ENCODE results near the gene ATXN7L1. TPM values are rescaled to one million over a fixed set of nuclear protein-coding genes. Genes with fewer than 3 reads are reported as not detected.
A peak's percentile ranks its signal among the peaks of the same experiment; 100 is the strongest.

The ATXN7L1 gene
- total RNA-seq, 1 donor from 2014 or later, result 4.6 TPM

DNA sequence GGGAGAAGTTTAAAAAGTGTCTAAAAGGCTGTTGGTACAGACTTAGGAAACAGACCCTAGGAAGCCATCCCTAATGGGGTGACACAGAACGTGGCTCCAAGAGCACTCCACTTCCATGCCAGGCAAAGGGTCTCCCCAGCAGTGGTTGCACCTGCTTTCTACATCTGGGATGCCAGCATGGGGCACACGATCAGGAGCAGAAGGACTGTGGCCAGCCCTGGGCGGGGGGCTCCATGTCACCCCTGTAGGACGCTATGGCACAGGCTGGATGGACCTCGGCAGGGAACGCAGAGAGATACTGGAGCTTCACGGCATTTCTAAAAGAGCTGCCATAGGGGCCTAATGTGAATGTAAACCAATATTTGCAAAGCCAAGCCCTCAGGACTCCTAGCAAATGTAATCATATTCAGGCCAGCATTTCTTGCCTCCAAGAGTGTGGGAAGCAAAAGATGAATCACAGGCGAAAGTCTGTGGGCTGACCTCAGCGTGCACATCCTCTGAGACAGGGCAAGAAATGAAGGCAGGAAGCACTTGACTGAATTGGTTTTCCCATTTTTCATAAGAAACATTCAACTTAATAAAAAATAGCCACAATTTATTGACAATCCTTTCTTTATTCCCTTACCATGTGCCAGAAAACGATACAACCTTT lies 93.9 kb downstream of the ATXN7L1 start:
- DNase-seq (ENCODE audit: low read depth in 2 of 2), result peak in 1 of 2 donors; percentile 94

GRCh38 chr7:105779856-105780780 lies 96.3 kb downstream of the ATXN7L1 start:
- no peak for DNase-seq (ENCODE audit: low read depth in 2 of 2)

DNA sequence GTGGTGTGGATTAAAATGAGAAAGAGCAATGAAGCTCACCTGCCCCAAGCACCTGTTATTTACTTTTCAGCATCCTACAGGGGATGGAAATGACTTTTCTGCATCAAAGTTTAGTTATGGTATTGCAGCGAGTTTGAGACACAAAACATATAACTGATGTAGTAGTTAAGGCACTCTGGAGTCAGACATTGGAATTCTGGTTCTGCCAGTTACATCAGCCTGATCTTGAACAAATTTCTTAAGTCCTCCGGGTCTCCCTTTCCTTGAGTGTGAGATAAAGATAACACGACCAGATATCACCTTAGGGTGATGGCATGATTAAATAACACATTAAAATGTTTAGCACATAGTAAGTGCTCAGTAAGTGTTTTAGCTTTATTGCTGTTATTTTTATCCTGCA lies 97.4 kb downstream of the ATXN7L1 start:
- no peak for DNase-seq (ENCODE audit: low read depth in 2 of 2)

DNA sequence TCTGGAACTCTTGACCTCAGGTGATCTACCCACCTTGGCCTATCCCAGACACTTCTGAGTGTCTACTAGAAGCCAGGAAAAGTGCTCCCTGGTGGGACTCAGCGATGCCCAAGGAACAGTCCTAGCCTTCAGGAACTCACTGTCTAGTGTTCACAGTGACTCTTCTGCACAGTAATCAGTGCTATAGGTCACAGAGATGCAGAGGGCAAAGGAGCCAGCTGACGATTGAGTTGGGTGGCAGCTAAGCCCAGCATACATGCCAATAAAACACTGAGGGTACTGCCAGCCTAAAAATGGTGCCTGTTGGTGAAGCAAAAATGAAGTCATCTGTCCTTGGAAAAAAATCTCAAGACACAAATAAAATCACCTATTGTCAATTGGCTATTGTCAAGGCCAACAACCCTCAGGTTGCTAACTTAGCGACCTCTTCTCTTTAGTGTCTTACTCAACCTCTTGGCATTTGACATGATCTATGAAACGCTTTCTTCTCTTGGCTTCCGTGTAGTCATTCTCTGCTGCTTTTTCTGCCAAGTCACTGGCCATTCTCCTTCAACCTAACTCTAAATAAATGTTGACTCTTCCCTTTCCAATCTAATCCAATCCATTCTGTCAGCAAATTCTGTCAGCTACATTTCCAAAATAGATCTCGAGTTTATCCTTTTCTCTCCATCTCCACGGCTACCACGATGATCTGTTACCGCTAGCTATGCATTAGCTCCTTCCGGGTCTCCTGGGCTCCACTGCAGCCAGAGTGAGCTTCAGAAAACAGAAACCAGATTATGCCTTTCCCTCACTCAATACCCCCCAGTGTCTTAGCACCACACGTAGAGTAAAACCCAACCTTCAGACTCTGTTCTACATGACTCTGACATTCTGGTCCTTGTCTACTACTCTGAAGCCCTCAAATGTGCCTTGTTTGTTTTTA lies 99.2 kb downstream of the ATXN7L1 start:
- DNase-seq (ENCODE audit: low read depth in 2 of 2), result no peak

- peak; percentile 4 to 88 for DNase-seq (ENCODE audit: low read depth in 2 of 2)
Measured at GRCh38 chr7:105776068-105776790, 100.2 kb downstream of the ATXN7L1 start.

DNA sequence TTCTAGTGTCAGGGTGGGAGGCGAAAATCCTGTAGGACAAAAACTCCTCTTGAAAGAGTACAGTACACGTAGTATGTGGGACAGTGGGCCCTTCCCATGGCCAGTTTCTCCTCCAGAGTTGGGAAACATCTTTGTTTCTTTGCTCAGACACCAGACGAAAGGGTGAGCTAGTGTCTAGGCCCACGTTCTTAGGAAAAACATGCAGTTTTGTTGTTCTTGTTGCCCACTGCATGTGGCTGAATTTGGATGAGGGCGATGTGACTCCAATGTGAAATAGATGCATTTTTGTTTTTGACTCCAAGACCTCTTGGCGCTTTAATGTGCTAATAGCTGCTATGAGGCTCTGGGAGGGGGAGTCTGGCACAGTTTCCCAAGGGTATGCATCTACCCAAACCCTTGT lies 100.8 kb downstream of the ATXN7L1 start:
- DNase-seq (ENCODE audit: low read depth in 2 of 2), result no peak

GRCh38 chr7:105773030-105773460 lies 103.4 kb downstream of the ATXN7L1 start:
- peak; percentile 13 to 26 for DNase-seq (ENCODE audit: low read depth in 2 of 2)

GRCh38 chr7:105769901-105770628 lies 106.3 kb downstream of the ATXN7L1 start:
- DNase-seq (ENCODE audit: low read depth in 2 of 2), result peak; percentile 3 to 51

DNA sequence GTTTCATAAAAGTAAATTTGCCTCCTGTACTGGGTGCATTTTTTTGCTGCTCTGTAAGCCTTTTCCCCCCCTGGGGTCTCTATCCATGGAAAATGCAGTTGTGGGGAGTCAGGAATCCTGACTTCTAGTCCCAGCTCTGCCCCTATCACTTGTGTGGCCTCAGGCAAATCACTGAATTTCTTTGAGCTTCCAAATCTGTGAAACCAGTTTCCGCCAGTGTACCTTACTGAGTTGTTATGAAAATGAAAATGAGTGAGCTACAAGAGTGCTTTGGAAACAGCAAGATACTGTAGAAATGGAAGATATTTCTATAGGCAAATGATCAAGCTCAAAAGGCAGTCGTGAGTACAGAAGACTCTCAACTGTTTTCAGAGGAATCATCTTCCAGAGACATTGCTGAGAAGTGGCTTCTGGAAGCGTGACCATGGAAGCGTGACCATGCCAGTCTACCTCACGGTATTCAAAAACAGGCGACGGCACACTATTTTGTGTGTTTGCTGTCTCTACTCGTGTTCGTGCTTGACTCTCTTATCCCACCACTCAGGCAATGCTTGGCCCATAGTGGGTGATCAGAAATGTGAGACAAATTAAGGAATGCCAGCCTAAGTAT lies 107.4 kb downstream of the ATXN7L1 start:
- no peak for DNase-seq (ENCODE audit: low read depth in 2 of 2)

DNA sequence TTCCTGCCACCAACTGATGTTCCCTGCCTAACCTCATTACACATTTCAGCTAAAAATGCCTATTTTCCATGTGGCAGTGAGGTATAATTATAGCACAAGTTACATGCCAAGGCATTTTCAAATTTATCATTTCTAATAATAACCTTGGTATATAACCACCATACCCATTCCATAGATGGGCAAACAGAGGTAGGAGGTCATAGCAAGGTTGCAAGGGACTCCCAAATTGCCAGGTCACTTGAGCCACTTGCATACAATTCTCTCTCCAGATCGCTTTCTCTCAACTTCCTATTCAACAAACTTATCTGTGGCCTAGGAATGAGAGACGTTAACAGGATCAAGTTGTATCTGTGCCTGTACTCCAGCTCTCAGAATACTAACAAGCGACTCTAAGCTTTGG lies 108.3 kb downstream of the ATXN7L1 start:
- DNase-seq (ENCODE audit: low read depth in 2 of 2), result no peak

- no peak for DNase-seq (ENCODE audit: low read depth in 2 of 2)
Measured at GRCh38 chr7:105766421-105767073, 109.9 kb downstream of the ATXN7L1 start.

DNA sequence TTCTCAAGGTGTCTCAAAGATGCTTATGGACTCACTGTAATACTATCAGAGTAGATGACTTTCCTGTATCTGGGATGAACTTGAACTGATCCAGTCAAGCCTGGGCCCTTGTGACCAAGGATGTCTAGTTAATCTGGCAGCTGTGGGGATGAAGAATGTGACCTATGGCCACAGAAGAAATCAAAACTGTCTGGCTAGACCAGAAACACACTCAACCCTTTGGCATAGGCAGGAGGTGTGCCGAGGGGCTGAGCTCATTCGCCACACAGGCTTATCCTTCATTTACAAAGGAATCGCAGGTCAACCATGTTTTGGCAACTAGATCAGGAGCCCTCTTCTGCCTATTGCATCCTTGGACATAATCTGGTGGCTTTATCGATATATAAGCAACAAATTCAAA lies 110.6 kb downstream of the ATXN7L1 start:
- DNase-seq (ENCODE audit: low read depth in 2 of 2), result no peak

DNA sequence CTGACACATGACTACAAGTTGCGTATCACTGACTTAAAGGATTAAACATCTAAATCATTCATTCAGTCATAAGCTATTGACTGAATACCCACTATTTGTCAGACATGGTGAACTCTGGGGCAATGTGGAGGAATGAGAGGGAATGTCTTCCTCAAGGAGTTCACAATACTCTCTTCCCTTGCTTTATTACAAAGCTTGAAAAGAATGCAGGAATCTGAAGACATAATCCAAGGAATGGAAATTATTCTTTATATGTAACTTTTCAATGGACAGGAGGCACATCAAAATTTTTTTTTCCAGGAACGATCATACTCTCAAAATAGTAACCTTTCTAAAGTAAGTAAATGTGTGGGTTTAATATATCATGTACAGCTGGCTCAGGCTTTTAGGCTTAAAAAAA lies 111.9 kb downstream of the ATXN7L1 start:
- DNase-seq (ENCODE audit: low read depth in 2 of 2), result no peak

GRCh38 chr7:105760551-105761447 lies 115.6 kb downstream of the ATXN7L1 start:
- no peak for DNase-seq (ENCODE audit: low read depth in 2 of 2)

- peak; percentile 72 to 79 for DNase-seq (ENCODE audit: low read depth in 2 of 2)
Measured at GRCh38 chr7:105759670-105760550, 116.5 kb downstream of the ATXN7L1 start.

DNA sequence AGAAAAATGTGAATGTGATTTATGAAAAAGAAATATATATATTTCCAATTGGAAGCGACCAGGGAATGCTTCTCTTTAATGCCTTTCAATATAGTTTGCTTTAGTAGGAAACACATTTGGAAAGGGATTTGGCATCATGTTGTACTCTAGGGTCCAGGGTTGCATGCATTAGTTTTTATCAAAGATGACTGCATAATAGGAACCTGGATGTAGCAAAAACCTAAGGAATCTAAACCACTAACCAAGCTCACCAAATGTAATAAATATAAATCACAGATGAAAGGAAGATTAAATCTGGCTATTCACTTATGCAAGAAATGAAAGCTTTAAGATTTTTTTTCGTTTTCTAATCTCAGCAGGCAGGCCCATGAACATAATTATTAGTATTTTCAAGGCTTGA lies 120.0 kb downstream of the ATXN7L1 start:
- no peak for DNase-seq (ENCODE audit: low read depth in 2 of 2)

DNA sequence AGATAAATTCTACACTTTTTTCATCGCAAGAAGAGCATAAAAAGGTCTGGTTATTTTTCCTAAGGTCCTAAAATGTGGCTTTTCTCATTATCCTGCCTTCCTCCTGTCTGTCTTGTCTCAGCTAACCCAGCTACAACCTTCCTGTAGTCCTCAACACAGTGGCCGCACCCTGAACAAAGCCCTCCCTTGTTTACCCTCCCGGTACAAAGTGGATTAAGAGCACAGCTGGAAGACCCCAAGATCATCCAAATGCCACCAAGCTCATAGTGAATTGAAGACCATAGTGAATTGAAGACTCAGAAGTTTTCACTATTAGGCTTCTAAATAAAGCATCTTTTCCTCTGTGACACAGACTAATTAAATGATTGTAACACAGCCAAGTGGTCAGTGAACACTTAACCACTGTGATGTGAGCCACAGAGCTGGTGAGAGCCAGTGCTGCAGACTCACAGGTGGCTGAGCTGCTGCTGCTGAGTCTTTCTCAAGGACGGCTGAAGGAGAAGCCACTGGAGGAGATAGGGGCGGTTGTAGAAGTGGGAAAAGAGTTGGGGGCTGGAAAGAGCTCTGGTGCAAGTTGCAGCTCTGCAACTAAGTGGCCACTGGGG lies 123.6 kb downstream of the ATXN7L1 start:
- DNase-seq (ENCODE audit: low read depth in 2 of 2), result no peak
